HepG2 (cell line): ENCODE measurements around the gene DAGLB. TPM values are rescaled to one million over a fixed set of nuclear protein-coding genes. Genes with fewer than 3 reads are reported as not detected.

Experiments used
- ATAC-seq: fragments of 200-7000 bp; cut with Tn5 transposase; 3 replicates; pipeline ENCODE4 v1.9.1; 2020; ENCODE audit warnings: mild to moderate bottlenecking, moderate library complexity
- BruUV-seq: library from RNA; stranded (reverse); fragments of 400-500 nt; replicated peaks from 2 replicates; lab custom pipeline; 2021; lab: Mats Ljungman, UMichigan
- CTCF ChIA-PET: fragments of 300-600 bp; formaldehyde crosslinking; extraction: SDS; loops from one replicate; lab custom pipeline; 2021; ENCODE audit warnings: low total read pairs, inconsistent platforms, low intra/inter-chr PET ratio; lab: Yijun Ruan, JAX
- POLR2A ChIA-PET: fragments of 350-600 bp; sonication (Branson Sonifier 250); formaldehyde crosslinking; loops from one replicate; lab custom pipeline; 2020; ENCODE audit warnings: antibody characterized with exemption, inconsistent platforms; lab: Yijun Ruan, JAX
- DNase-seq: peaks from one replicate; pipeline ENCODE4 v3.0.0-alpha.2; 2015; ENCODE audit warnings: low spot score
- FAIRE-seq: peaks from 3 replicates; lab custom pipeline; 2011; peaks lifted over from hg19 to GRCh38; lab: Jason Lieb, UNC
- H2AFZ ChIP-seq: one replicate; pipeline ENCODE4 v1.6.1; 2011; ENCODE audit warnings: low read length, inconsistent platforms
- H3K27ac ChIP-seq: fragments of 300-600 bp; 3 replicates; pipeline ENCODE4 v1.8.0; 2011; ENCODE audit warnings: mixed run types, mild to moderate bottlenecking, mixed read lengths, low read length, inconsistent platforms; ENCODE audit not compliant: insufficient read depth; ENCODE audit errors: extremely low read length
- H3K27me3 ChIP-seq, 2 experiments: fragments of 200-600 bp in 1 of 2; 2 replicates in 1 of 2; 3 replicates in 1 of 2; pipeline versions ENCODE4 v1.6.0 to v1.8.0; 2011; ENCODE audit warnings: low read length in 2 of 2, mild to moderate bottlenecking in 2 of 2, moderate library complexity in 2 of 2, inconsistent platforms in 1 of 2; ENCODE audit not compliant: insufficient read depth in 2 of 2, control insufficient read depth in 1 of 2
- H3K36me3 ChIP-seq, 2 experiments: fragments of 200-600 bp in 1 of 2; replicated peaks in 1 of 2; 2 replicates in 1 of 2; 3 replicates in 1 of 2; pipeline versions ENCODE4 v1.5.1 to v1.8.0; 2011; ENCODE audit warnings: low read length in 2 of 2, inconsistent platforms in 1 of 2; ENCODE audit not compliant: insufficient read depth in 2 of 2, control insufficient read depth in 1 of 2
- H3K4me1 ChIP-seq: 2 replicates; pipeline ENCODE4 v1.5.1; 2012; ENCODE audit warnings: low read length, inconsistent platforms; ENCODE audit not compliant: insufficient read depth
- H3K4me2 ChIP-seq: 2 replicates; pipeline ENCODE4 v1.6.0; 2011; ENCODE audit warnings: low read depth, low read length, inconsistent platforms
- H3K4me3 ChIP-seq, 3 experiments: fragments of 200-600 bp in 1 of 3; sonication (generic), shearing (Covaris generic) in 1 of 3; replicated peaks in 1 of 3; 2 replicates each; pipeline ENCODE4 v1.5.1; 2011 to 2016; ENCODE audit warnings: low read length in 3 of 3, inconsistent platforms in 2 of 3, low read depth in 2 of 3, mild to moderate bottlenecking in 2 of 3, control low read depth in 1 of 3, mixed read lengths in 1 of 3; ENCODE audit not compliant: insufficient read depth in 1 of 3
- H3K79me2 ChIP-seq: one replicate; pipeline ENCODE4 v1.6.1; 2011; ENCODE audit warnings: low read length, inconsistent platforms; ENCODE audit not compliant: insufficient read depth
- H3K9ac ChIP-seq: 2 replicates; pipeline ENCODE4 v1.6.0; 2011; ENCODE audit warnings: mild to moderate bottlenecking, low read depth, low read length, inconsistent platforms; ENCODE audit not compliant: insufficient read depth
- H3K9me3 ChIP-seq: 2 replicates; pipeline ENCODE4 v1.5.1; 2012; ENCODE audit warnings: mild to moderate bottlenecking, low read length
- H4K20me1 ChIP-seq: 2 replicates; pipeline ENCODE4 v1.6.0; 2011; ENCODE audit warnings: inconsistent platforms, mild to moderate bottlenecking, low read length, moderate library complexity; ENCODE audit not compliant: insufficient read depth
- AHDC1 ChIP-seq: sonication (generic); formaldehyde crosslinking; IDR thresholded peaks from 2 replicates; pipeline ENCODE4 v1.5.1; 2020; ENCODE audit warnings: mild to moderate bottlenecking, missing genetic modification reagents, borderline replicate concordance
- ATRX ChIP-seq: sonication (generic); formaldehyde crosslinking; IDR thresholded peaks from 2 replicates; pipeline ENCODE4 v1.4.0; 2020; ENCODE audit warnings: missing genetic modification reagents, borderline replicate concordance
- CEBPG ChIP-seq: IDR thresholded peaks from 2 replicates; pipeline ENCODE4 v1.6.1; 2016
- DNMT1 ChIP-seq: sonication (generic); formaldehyde crosslinking; IDR thresholded peaks from 2 replicates; pipeline ENCODE4 v1.5.1; 2020; ENCODE audit warnings: mild to moderate bottlenecking, missing genetic modification reagents
- NFE2L1 ChIP-seq: sonication (generic); formaldehyde crosslinking; IDR thresholded peaks from 2 replicates; pipeline ENCODE4 v1.4.0; 2020; ENCODE audit warnings: missing genetic modification reagents, mild to moderate bottlenecking, borderline replicate concordance
- NPAS2 ChIP-seq: sonication (generic); formaldehyde crosslinking; IDR thresholded peaks from 2 replicates; pipeline ENCODE4 v1.8.0; 2022; ENCODE audit warnings: mild to moderate bottlenecking, missing genetic modification reagents, borderline replicate concordance
- TGIF2 ChIP-seq: IDR thresholded peaks from 2 replicates; pipeline ENCODE4 v1.6.1; 2016; ENCODE audit warnings: control low read depth, missing compliant biosample characterization
- ZFP82 ChIP-seq: sonication (generic); formaldehyde crosslinking; IDR thresholded peaks from 2 replicates; pipeline ENCODE4 v1.5.1; 2020; ENCODE audit warnings: mild to moderate bottlenecking, missing genetic modification reagents, borderline replicate concordance
- ZKSCAN8 ChIP-seq: IDR thresholded peaks from 2 replicates; pipeline ENCODE4 v1.6.1; 2016; ENCODE audit warnings: borderline replicate concordance, missing genetic modification reagents, missing compliant biosample characterization
- ZNF17 ChIP-seq: sonication (generic); formaldehyde crosslinking; IDR thresholded peaks from 2 replicates; pipeline ENCODE4 v1.5.0; 2020; ENCODE audit warnings: mild to moderate bottlenecking, missing genetic modification reagents
- ZNF652 ChIP-seq: IDR thresholded peaks from 2 replicates; pipeline ENCODE4 v1.6.1; 2016; ENCODE audit warnings: low read depth, borderline replicate concordance
- ZNF674 ChIP-seq: sonication (generic); formaldehyde crosslinking; IDR thresholded peaks from 2 replicates; pipeline ENCODE4 v1.5.0; 2020; ENCODE audit warnings: low read depth, mild to moderate bottlenecking, missing genetic modification reagents
- ZNF740 ChIP-seq: sonication (generic); formaldehyde crosslinking; IDR thresholded peaks from 2 replicates; pipeline ENCODE4 v1.4.0; 2020; ENCODE audit warnings: missing genetic modification reagents
- WGBS: methylation state at CpG from one replicate; pipeline ENCODE4 v1.1.6; 2017; ENCODE audit warnings: low lambda C conversion rate; 5-methylcytosine and 5-hydroxymethylcytosine counted together
- in situ Hi-C: cut with HindIII; loops from 2 replicates; pipeline ENCODE4 v1.10.0; 2017; ENCODE audit warnings: low pct_unique_long_range_greater_than_20kb; ENCODE audit not compliant: extremely low pct_ligation_motif_present
- intact Hi-C: fragments of 100-400 bp; cut with micrococcal nuclease; formaldehyde crosslinking; loops from one replicate; pipeline ENCODE4 v1.10.0; 2022; ENCODE audit not compliant: unreplicated experiment
- polyA plus RNA-seq, 8 experiments: library from polyadenylated mRNA; depleted of rRNA in 3 of 8; stranded (reverse) in 7 of 8; unstranded in 1 of 8; fragments of >200 nt; fragmentation: Illumina TruSeq in 4 of 8; extraction: Trizol in 4 of 8; gene quantifications; 2 replicates each; pipeline versions ENCODE4 v1.2.1 to v1.2.3, GENCODE V29; 2011 to 2016; ENCODE audit warnings: low read depth in 4 of 8, missing spikeins in 1 of 8, mixed read lengths in 1 of 8; ENCODE audit not compliant: insufficient read depth in 1 of 8
- total RNA-seq, 5 experiments: library from RNA; depleted of rRNA; stranded (reverse); fragments of >200 nt; fragmentation: Illumina TruSeq; extraction: Trizol; gene quantifications; 2 replicates each; pipeline ENCODE4 v1.2.3, GENCODE V29; 2016; ENCODE audit warnings: low read depth in 1 of 5

The DAGLB gene
- total and polyA plus RNA-seq, 2 of the 13 experiments (the other 11 are each of a cell fraction or from before 2014, with no cell fraction given): 7.9 to 9.8 TPM

- Histone ChIP-seq H3K79me2 (peaks cover 95% of the 10 kb centered on the region), H3K27ac (no peak overlapping the region), H3K36me3 (peaks cover 9 to 46% of the 10 kb centered on the region in 2 experiments), H3K9ac (no peak overlapping the region), H3K4me2 (0 out of 2 replicates have a peak overlapping the region, but pooled peaks have one; percentile 9), H2AFZ (no peak overlapping the region), H3K27me3 (no peaks in the 10 kb centered on the region; a peak in 1 of 5 replicates), H3K4me1 (peaks cover 80% of the 10 kb centered on the region), H4K20me1 (peaks cover 90% of the 10 kb centered on the region), H3K9me3 (no peaks in the 10 kb centered on the region), H3K4me3 (no peak overlapping the region)
- WGBS: 79% methylated on average over 8 of the region's 8 CpGs
- FAIRE-seq (no peak), ATAC-seq (no peak), DNase-seq (no peak)
- BruUV-seq: no TSS peak
- intact Hi-C loops (no loop called here), in situ Hi-C loops (no loop called here)
- ChIA-PET POLR2A (interaction anchor here (1.7 kb wide), 1 partner anchor 31 kb away, joined by 12 read pairs; the partner anchor contains the start of gene DAGLB), CTCF (no interaction called here)
- TF ChIP-seq CEBPG (CRISPR knock-in tag) (no peak), NFE2L1 (CRISPR knock-in tag) (no peak), ZKSCAN8 (no peak), AHDC1 (CRISPR knock-in tag) (no peak), ZNF740 (CRISPR knock-in tag) (no peak), TGIF2 (CRISPR knock-in tag) (no peak), DNMT1 (CRISPR knock-in tag) (no peak), ZNF652 (CRISPR knock-in tag) (no peak), NPAS2 (no peak), ATRX (CRISPR knock-in tag) (no peak), ZNF674 (no peak), ZNF17 (CRISPR knock-in tag) (no peak), ZFP82 (CRISPR knock-in tag) (no peak)
Measured at GRCh38 chr7:6479067-6479466, 31.3 kb upstream of the DAGLB start.
